ENCODE results near the gene TM7SF2.
A peak's percentile ranks its signal among the peaks of the same experiment; 100 is the strongest.

TM7SF2 gene

GRCh38 chr11:65090628-65091027, 21.0 kb upstream of the TM7SF2 start:
- no peak for DNase-seq

- DNase-seq: no peak
These were observed 16.2 kb upstream of the TM7SF2 start for GRCh38 chr11:65095427-65095826.

- peak; percentile 79 for DNase-seq
These were observed 15.5 kb upstream of the TM7SF2 start, which contains the start of gene VPS51 for GRCh38 chr11:65095974-65096806. VPS51 (plus strand) TSS chr11:65096214; CDS start chr11:65096251, 37 bp downstream.

GRCh38 chr11:65096926-65097325, 14.7 kb upstream of the TM7SF2 start:
- DNase-seq: no peak

GRCh38 chr11:65100674-65101350, 10.9 kb upstream of the TM7SF2 start:
- no peak for DNase-seq

- no peak for DNase-seq
These were observed 9.3 kb upstream of the TM7SF2 start for GRCh38 chr11:65102142-65103095.

- DNase-seq: no peak
These were observed 8.2 kb upstream of the TM7SF2 start for GRCh38 chr11:65103476-65103875.

GRCh38 chr11:65104628-65105027, 7.0 kb upstream of the TM7SF2 start:
- no peak for DNase-seq

GRCh38 chr11:65107078-65107477, 4.6 kb upstream of the TM7SF2 start:
- DNase-seq: no peak

GRCh38 chr11:65107751-65108468, 3.8 kb upstream of the TM7SF2 start:
- no peak for DNase-seq

- no peak for DNase-seq
These were observed 3.1 kb upstream of the TM7SF2 start for GRCh38 chr11:65108469-65109123.

GRCh38 chr11:65109231-65110198, 2.2 kb upstream of the TM7SF2 start:
- DNase-seq: no peak

- peak; percentile 66 for DNase-seq
These were observed 1.3 kb upstream of the TM7SF2 start for GRCh38 chr11:65110354-65110861.

- DNase-seq: no peak
These were observed 421 bp upstream of the TM7SF2 start for GRCh38 chr11:65111159-65111743.

GRCh38 chr11:65112546-65113360, 1.1 kb downstream of the TM7SF2 start:
- DNase-seq: no peak

GRCh38 chr11:65113361-65113756, 1.7 kb downstream of the TM7SF2 start:
- DNase-seq: no peak

- no peak for DNase-seq
These were observed 2.2 kb downstream of the TM7SF2 start for GRCh38 chr11:65113839-65114238.

- DNase-seq: no peak
These were observed 3.0 kb downstream of the TM7SF2 start for GRCh38 chr11:65114538-65115171.
